ENCODE data around the gene RAC3. TPM values are rescaled to one million over a fixed set of nuclear protein-coding genes. Genes with fewer than 3 reads are reported as not detected.

RAC3 gene
- total and polyA plus RNA-seq, 2 experiments from 2014 or later, result 9.9 to 73.7 TPM

- Histone ChIP-seq H3K27me3 (no peaks in the 10 kb centered on the region), H3K4me1 (ENCODE audit: low read depth) (no peaks in the 10 kb centered on the region), H3K27ac (no peak overlapping the region), H3K4me3 (no peak overlapping the region), H3K9me3 (ENCODE audit: low read depth) (no peaks in the 10 kb centered on the region), H3K36me3 (peaks cover 74% of the 10 kb centered on the region)
- no peak for TF ChIP-seq CTCF (IDR thresholded peaks at IDR 0.05; ENCODE audit: low read depth, low read length)
- no peak for DNase-seq (ENCODE audit: low read depth in 1 of 2, low spot score in 1 of 2)
Measured at GRCh38 chr17:82082456-82082855, 51.0 kb downstream of the RAC3 start.

GRCh38 chr17:82083009-82083408 is 51.5 kb downstream of the RAC3 start:
- no peaks in the 10 kb centered on the region for H3K9me3 ChIP-seq (ENCODE audit: low read depth)
- no peaks in the 10 kb centered on the region for H3K4me1 ChIP-seq (ENCODE audit: low read depth)
- H3K36me3 ChIP-seq, result peaks cover 77% of the 10 kb centered on the region
- no peak for TF ChIP-seq CTCF (IDR thresholded peaks at IDR 0.05; ENCODE audit: low read depth, low read length)
- no peak overlapping the region for H3K27ac ChIP-seq
- no peaks in the 10 kb centered on the region for H3K27me3 ChIP-seq
- H3K4me3 ChIP-seq, result no peak overlapping the region
- no peak for DNase-seq (ENCODE audit: low read depth in 1 of 2, low spot score in 1 of 2)

Other genes starting within 250 kb of the RAC3 start
- 0.15 TPM in 1 of 2 replicates, not detected in the other for gene GCGR, start 227.5 kb upstream of the RAC3 start, total RNA-seq
- gene GCGR, start 227.5 kb upstream of the RAC3 start, polyA plus RNA-seq, result 0.79 TPM in 1 of 2 replicates, not detected in the other
- 161 and 219 TPM in 2 replicates for gene MCRIP1, start 198.4 kb upstream of the RAC3 start, total RNA-seq
- 179 and 233 TPM in 2 replicates for gene MCRIP1, start 198.4 kb upstream of the RAC3 start, polyA plus RNA-seq
- not detected in 2 replicates for gene PPP1R27, start 196.6 kb upstream of the RAC3 start, total RNA-seq
- gene PPP1R27, start 196.6 kb upstream of the RAC3 start, polyA plus RNA-seq, result 1.0 TPM in 1 of 2 replicates, not detected in the other
- 972 and 1,150 TPM in 2 replicates for gene P4HB, start 171.1 kb upstream of the RAC3 start, total RNA-seq
- 388 and 597 TPM in 2 replicates for gene P4HB, start 171.1 kb upstream of the RAC3 start, polyA plus RNA-seq
- 101 and 177 TPM in 2 replicates for gene ARHGDIA, start 160.3 kb upstream of the RAC3 start, total RNA-seq
- gene ARHGDIA, start 160.3 kb upstream of the RAC3 start, polyA plus RNA-seq, result 139 and 163 TPM in 2 replicates
- 94.0 and 139 TPM in 2 replicates for gene ALYREF, start 140.1 kb upstream of the RAC3 start, total RNA-seq
- 93.0 and 130 TPM in 2 replicates for gene ALYREF, start 140.1 kb upstream of the RAC3 start, polyA plus RNA-seq
- gene ANAPC11, start 140.0 kb upstream of the RAC3 start, total RNA-seq, result 128 and 178 TPM in 2 replicates
- gene ANAPC11, start 140.0 kb upstream of the RAC3 start, polyA plus RNA-seq, result 368 and 407 TPM in 2 replicates
- gene NPB, start 129.4 kb upstream of the RAC3 start, total RNA-seq, result 2.3 and 9.1 TPM in 2 replicates
- 1.2 and 6.6 TPM in 2 replicates for gene NPB, start 129.4 kb upstream of the RAC3 start, polyA plus RNA-seq
- gene PCYT2, start 120.3 kb upstream of the RAC3 start, total RNA-seq, result 83.8 and 111 TPM in 2 replicates
- gene PCYT2, start 120.3 kb upstream of the RAC3 start, polyA plus RNA-seq, result 73.3 and 138 TPM in 2 replicates
- gene SIRT7, start 113.5 kb upstream of the RAC3 start, total RNA-seq, result 10.4 and 26.7 TPM in 2 replicates
- gene SIRT7, start 113.5 kb upstream of the RAC3 start, polyA plus RNA-seq, result 13.3 and 16.7 TPM in 2 replicates
- 14.8 and 16.1 TPM in 2 replicates for gene MAFG, start 103.9 kb upstream of the RAC3 start, total RNA-seq
- gene MAFG, start 103.9 kb upstream of the RAC3 start, polyA plus RNA-seq, result 23.9 and 27.0 TPM in 2 replicates
- gene PYCR1, start 94.4 kb upstream of the RAC3 start, total RNA-seq, result 109 and 162 TPM in 2 replicates
- 147 and 153 TPM in 2 replicates for gene PYCR1, start 94.4 kb upstream of the RAC3 start, polyA plus RNA-seq
- 12.2 and 22.8 TPM in 2 replicates for gene MYADML2, start 84.4 kb upstream of the RAC3 start, total RNA-seq
- 17.1 and 17.9 TPM in 2 replicates for gene MYADML2, start 84.4 kb upstream of the RAC3 start, polyA plus RNA-seq
- 7.4 and 8.1 TPM in 2 replicates for gene NOTUM, start 70.5 kb upstream of the RAC3 start, total RNA-seq
- gene NOTUM, start 70.5 kb upstream of the RAC3 start, polyA plus RNA-seq, result 4.2 and 8.8 TPM in 2 replicates
- gene ASPSCR1, start 54.0 kb upstream of the RAC3 start, total RNA-seq, result 48.5 and 58.9 TPM in 2 replicates
- 63.1 and 74.0 TPM in 2 replicates for gene ASPSCR1, start 54.0 kb upstream of the RAC3 start, polyA plus RNA-seq
- 82.9 and 108 TPM in 2 replicates for gene CENPX, start 8.8 kb upstream of the RAC3 start, total RNA-seq
- gene CENPX, start 8.8 kb upstream of the RAC3 start, polyA plus RNA-seq, result 98.2 and 129 TPM in 2 replicates
- 36.5 and 43.3 TPM in 2 replicates for gene LRRC45, start 8.4 kb upstream of the RAC3 start, total RNA-seq
- gene LRRC45, start 8.4 kb upstream of the RAC3 start, polyA plus RNA-seq, result 15.2 and 31.8 TPM in 2 replicates
- gene DCXR, start 6.0 kb downstream of the RAC3 start, total RNA-seq, result 164 and 256 TPM in 2 replicates
- gene DCXR, start 6.0 kb downstream of the RAC3 start, polyA plus RNA-seq, result 228 and 312 TPM in 2 replicates
- 94.6 and 104 TPM in 2 replicates for gene RFNG, start 20.1 kb downstream of the RAC3 start, total RNA-seq
- gene RFNG, start 20.1 kb downstream of the RAC3 start, polyA plus RNA-seq, result 91.0 and 98.3 TPM in 2 replicates
- 231 and 235 TPM in 2 replicates for gene GPS1, start 20.2 kb downstream of the RAC3 start, total RNA-seq
- gene GPS1, start 20.2 kb downstream of the RAC3 start, polyA plus RNA-seq, result 223 and 257 TPM in 2 replicates
- gene DUS1L, start 34.1 kb downstream of the RAC3 start, total RNA-seq, result 109 and 184 TPM in 2 replicates
- gene DUS1L, start 34.1 kb downstream of the RAC3 start, polyA plus RNA-seq, result 183 and 196 TPM in 2 replicates
- 276 and 279 TPM in 2 replicates for gene FASN, start 66.6 kb downstream of the RAC3 start, total RNA-seq
- gene FASN, start 66.6 kb downstream of the RAC3 start, polyA plus RNA-seq, result 61.8 and 85.9 TPM in 2 replicates
- 28.3 and 46.2 TPM in 2 replicates for gene CCDC57, start 181.2 kb downstream of the RAC3 start, total RNA-seq
- gene CCDC57, start 181.2 kb downstream of the RAC3 start, polyA plus RNA-seq, result 53.5 and 56.0 TPM in 2 replicates
- 313 and 327 TPM in 2 replicates for gene SLC16A3, start 197.4 kb downstream of the RAC3 start, total RNA-seq
- 55.6 and 63.2 TPM in 2 replicates for gene SLC16A3, start 197.4 kb downstream of the RAC3 start, polyA plus RNA-seq
- gene CSNK1D, start 242.0 kb downstream of the RAC3 start, total RNA-seq, result 40.3 and 53.1 TPM in 2 replicates
- gene CSNK1D, start 242.0 kb downstream of the RAC3 start, polyA plus RNA-seq, result 106 and 134 TPM in 2 replicates